ENCODE data around the gene C3orf20.
"Not testable (repeated sequence)": the region's sequence is repeated elsewhere in the genome, so short reads cannot be mapped to it uniquely, and the experiment has no call there.

C3orf20 gene

GRCh38 chr3:14703128-14703750, 28.3 kb downstream of the C3orf20 start:
- DNase-seq, result no peak

GRCh38 chr3:14703791-14704190, 28.9 kb downstream of the C3orf20 start:
- DNase-seq, result no peak

- DNase-seq, result no peak
Measured at GRCh38 chr3:14706096-14706495, 31.2 kb downstream of the C3orf20 start.

GRCh38 chr3:14716591-14716990, 41.6 kb downstream of the C3orf20 start:
- DNase-seq, result no peak

GRCh38 chr3:14717307-14717706, 42.4 kb downstream of the C3orf20 start:
- DNase-seq, result no peak

- DNase-seq, result no peak
Measured at GRCh38 chr3:14718539-14718938, 43.6 kb downstream of the C3orf20 start.

GRCh38 chr3:14719006-14719405, 44.1 kb downstream of the C3orf20 start:
- no peak for DNase-seq

GRCh38 chr3:14721126-14721864, 46.4 kb downstream of the C3orf20 start:
- DNase-seq, result no peak

GRCh38 chr3:14725013-14725412, 50.1 kb downstream of the C3orf20 start:
- DNase-seq, result no peak

- no peak for DNase-seq
Measured at GRCh38 chr3:14725564-14726440, 50.9 kb downstream of the C3orf20 start.

- no peak for DNase-seq
Measured at GRCh38 chr3:14726441-14726780, 51.5 kb downstream of the C3orf20 start.

- DNase-seq, result no peak
Measured at GRCh38 chr3:14728113-14728512, 53.2 kb downstream of the C3orf20 start.

- DNase-seq, result no peak
Measured at GRCh38 chr3:14730703-14731382, 55.9 kb downstream of the C3orf20 start.

GRCh38 chr3:14740983-14741382, 66.0 kb downstream of the C3orf20 start:
- DNase-seq, result no peak

- DNase-seq, result no peak
Measured at GRCh38 chr3:14741510-14741909, 66.6 kb downstream of the C3orf20 start.

- no peak for DNase-seq
Measured at GRCh38 chr3:14744556-14744955, 69.6 kb downstream of the C3orf20 start.

GRCh38 chr3:14750650-14751049, 75.7 kb downstream of the C3orf20 start:
- no peak for DNase-seq

GRCh38 chr3:14752979-14753378, 78.0 kb downstream of the C3orf20 start:
- not testable (repeated sequence) for DNase-seq

- no peak for DNase-seq
Measured at GRCh38 chr3:14757153-14757700, 82.3 kb downstream of the C3orf20 start.

- no peak for DNase-seq
Measured at GRCh38 chr3:14758297-14758696, 83.4 kb downstream of the C3orf20 start.

GRCh38 chr3:14758959-14759358, 84.0 kb downstream of the C3orf20 start:
- no peak for DNase-seq

- no peak for DNase-seq
Measured at GRCh38 chr3:14760185-14760584, 85.2 kb downstream of the C3orf20 start.

- DNase-seq, result no peak
Measured at GRCh38 chr3:14761121-14761672, 86.3 kb downstream of the C3orf20 start.
